IMR-90 (cell line): ENCODE data around the gene ABCF1. TPM values are rescaled to one million over a fixed set of nuclear protein-coding genes. Genes with fewer than 3 reads are reported as not detected.

ENCODE experiments used
- ATAC-seq: fragments of 200-7000 bp; cut with Tn5 transposase; 2 replicates; pipeline ENCODE4 v1.9.1; 2020; ENCODE audit warnings: low read depth, mild to moderate bottlenecking, moderate library complexity
- BruUV-seq: library from RNA; stranded (reverse); fragments of 400-500 nt; replicated peaks from 2 replicates; lab custom pipeline; 2021; lab: Mats Ljungman, UMichigan
- CTCF ChIA-PET: fragments of 300-600 bp; formaldehyde crosslinking; extraction: SDS; loops from one replicate; lab custom pipeline; 2021; ENCODE audit warnings: antibody characterized with exemption; lab: Yijun Ruan, JAX
- POLR2A ChIA-PET: fragments of 300-600 bp; sonication (Branson Sonifier 250); formaldehyde crosslinking; loops from one replicate; lab custom pipeline; 2022; ENCODE audit warnings: antibody characterized with exemption; ENCODE audit not compliant: unreplicated experiment; lab: Charles Lee
- DNase-seq: peaks from one replicate; pipeline ENCODE4 v3.0.0; 2013
- H2AFZ ChIP-seq: replicated peaks from 2 replicates; pipeline ENCODE3; 2013; ENCODE audit warnings: low read length, mild to moderate bottlenecking; ENCODE audit not compliant: poor library complexity
- H2AK5ac ChIP-seq: 2 replicates; pipeline ENCODE4 v1.6.1; 2013; ENCODE audit warnings: low read depth, low read length, inconsistent platforms
- H2AK9ac ChIP-seq: replicated peaks from 2 replicates; pipeline ENCODE3; 2013; ENCODE audit warnings: mild to moderate bottlenecking, low read depth, low read length, moderate library complexity; ENCODE audit not compliant: poor library complexity
- H2BK120ac ChIP-seq: 2 replicates; pipeline ENCODE4 v1.6.1; 2013; ENCODE audit warnings: low read depth, low read length, inconsistent platforms
- H2BK15ac ChIP-seq: 3 replicates; pipeline ENCODE4 v1.6.1; 2013; ENCODE audit warnings: low read depth, low read length, inconsistent platforms
- H2BK20ac ChIP-seq: 2 replicates; pipeline ENCODE4 v1.6.1; 2013; ENCODE audit warnings: low read depth, mild to moderate bottlenecking, inconsistent platforms, low read length, moderate library complexity
- H2BK5ac ChIP-seq: 2 replicates; pipeline ENCODE4 v1.6.1; 2013; ENCODE audit warnings: mild to moderate bottlenecking, low read depth, low read length, inconsistent platforms; ENCODE audit not compliant: poor library complexity, severe bottlenecking
- H3K14ac ChIP-seq: replicated peaks from 2 replicates; pipeline ENCODE4 v1.6.1; 2013; ENCODE audit warnings: low read depth, low read length, inconsistent platforms
- H3K18ac ChIP-seq: 2 replicates; pipeline ENCODE4 v1.6.1; 2013; ENCODE audit warnings: low read depth, low read length, control low read depth
- H3K23ac ChIP-seq: 2 replicates; pipeline ENCODE4 v1.6.1; 2013; ENCODE audit warnings: low read depth, low read length, inconsistent platforms
- H3K27ac ChIP-seq: 2 replicates; pipeline ENCODE4 v1.5.1; 2013; ENCODE audit warnings: mild to moderate bottlenecking, control low read depth, low read length; ENCODE audit not compliant: insufficient read depth
- H3K27me3 ChIP-seq: 2 replicates; pipeline ENCODE4 v1.6.1; 2013; ENCODE audit warnings: low read length; ENCODE audit not compliant: control insufficient read depth, insufficient read depth
- H3K36me3 ChIP-seq: 2 replicates; pipeline ENCODE4 v1.6.1; 2013; ENCODE audit warnings: low read length, mixed read lengths; ENCODE audit not compliant: control insufficient read depth, insufficient read depth
- H3K4ac ChIP-seq: 2 replicates; pipeline ENCODE4 v1.6.1; 2013; ENCODE audit warnings: low read depth, low read length, inconsistent platforms
- H3K4me1 ChIP-seq: 2 replicates; pipeline ENCODE4 v1.6.1; 2013; ENCODE audit warnings: low read length, mixed read lengths; ENCODE audit not compliant: control insufficient read depth, insufficient read depth
- H3K4me2 ChIP-seq: 2 replicates; pipeline ENCODE4 v1.6.1; 2013; ENCODE audit warnings: low read depth, mild to moderate bottlenecking, control low read depth, low read length, moderate library complexity
- H3K4me3 ChIP-seq: 2 replicates; pipeline ENCODE4 v1.5.1; 2013; ENCODE audit warnings: low read depth, mild to moderate bottlenecking, control low read depth, low read length, moderate library complexity; ENCODE audit not compliant: insufficient read depth
- H3K56ac ChIP-seq: 2 replicates; pipeline ENCODE4 v1.6.1; 2013; ENCODE audit warnings: low read length, inconsistent platforms; ENCODE audit not compliant: insufficient read depth; ENCODE audit errors: extremely low read depth
- H3K79me1 ChIP-seq, 2 experiments: 2 replicates each; pipeline ENCODE4 v1.6.1; 2013; ENCODE audit warnings: low read length in 2 of 2, inconsistent platforms in 1 of 2, low read depth in 1 of 2
- H3K9ac ChIP-seq: 2 replicates; pipeline ENCODE4 v1.6.1; 2013; ENCODE audit warnings: low read depth, low read length, control low read depth
- H3K9me1 ChIP-seq: 2 replicates; pipeline ENCODE4 v1.6.1; 2013; ENCODE audit warnings: low read length, inconsistent platforms; ENCODE audit not compliant: insufficient read depth
- H3K9me3 ChIP-seq: 2 replicates; pipeline ENCODE4 v1.6.1; 2013; ENCODE audit warnings: low read length; ENCODE audit not compliant: control insufficient read depth, insufficient read depth
- H4K20me1 ChIP-seq: 2 replicates; pipeline ENCODE4 v1.6.1; 2013; ENCODE audit warnings: low read length, inconsistent platforms; ENCODE audit not compliant: insufficient read depth
- H4K5ac ChIP-seq: 2 replicates; pipeline ENCODE4 v1.6.1; 2013; ENCODE audit warnings: mild to moderate bottlenecking, low read depth, low read length, control low read depth
- H4K8ac ChIP-seq, 2 experiments: 2 replicates each; pipeline ENCODE4 v1.6.1; 2013; ENCODE audit warnings: low read depth in 2 of 2, low read length in 2 of 2, control low read depth in 1 of 2, inconsistent platforms in 1 of 2
- H4K91ac ChIP-seq: 2 replicates; pipeline ENCODE4 v1.6.1; 2013; ENCODE audit warnings: low read depth, low read length, inconsistent platforms; ENCODE audit not compliant: insufficient read depth
- BHLHE40 ChIP-seq: fragments of 150-350 bp; IDR thresholded peaks from 2 replicates; pipeline ENCODE4 v1.6.1; 2016; ENCODE audit warnings: mild to moderate bottlenecking, low read depth, low read length
- CEBPB ChIP-seq: IDR thresholded peaks from 2 replicates; pipeline ENCODE4 v1.6.1; 2012; ENCODE audit warnings: low read depth, low read length, improper control_type of control experiment
- FOS ChIP-seq: fragments of 150-350 bp; IDR thresholded peaks from 2 replicates; pipeline ENCODE4 v1.6.1; 2016; ENCODE audit warnings: low read depth, low read length
- MAFK ChIP-seq: IDR thresholded peaks from 2 replicates; pipeline ENCODE4 v1.6.1; 2012; ENCODE audit warnings: low read depth, low read length, improper control_type of control experiment
- MAZ ChIP-seq: IDR thresholded peaks from 2 replicates; pipeline ENCODE4 v1.6.1; 2012; ENCODE audit warnings: low read depth, mild to moderate bottlenecking, low read length, improper control_type of control experiment, moderate library complexity, borderline replicate concordance
- NFE2L2 ChIP-seq: fragments of 150-350 bp; IDR thresholded peaks from 2 replicates; pipeline ENCODE4 v1.6.1; 2016; ENCODE audit warnings: low read depth, mild to moderate bottlenecking, low read length
- POLR2A ChIP-seq: IDR thresholded peaks from 2 replicates; pipeline ENCODE4 v1.6.1; 2012; ENCODE audit warnings: mild to moderate bottlenecking, low read depth, low read length
- RAD21 ChIP-seq: IDR thresholded peaks from 2 replicates; pipeline ENCODE4 v1.6.1; 2012; ENCODE audit warnings: low read length, improper control_type of control experiment
- RCOR1 ChIP-seq: IDR thresholded peaks from 2 replicates; pipeline ENCODE4 v1.6.1; 2012; ENCODE audit warnings: mild to moderate bottlenecking, low read length, improper control_type of control experiment; ENCODE audit not compliant: insufficient replicate concordance
- RFX5 ChIP-seq: IDR thresholded peaks from 2 replicates; pipeline ENCODE4 v1.8.0; 2012; ENCODE audit warnings: low read depth, mild to moderate bottlenecking, low read length, moderate library complexity
- SMC3 ChIP-seq: fragments of 150-350 bp; IDR thresholded peaks from 2 replicates; pipeline ENCODE4 v1.6.1; 2016; ENCODE audit warnings: low read depth, mild to moderate bottlenecking, antibody characterized with exemption, low read length, moderate library complexity
- USF2 ChIP-seq: fragments of 150-350 bp; IDR thresholded peaks from 2 replicates; pipeline ENCODE4 v1.6.1; 2017; ENCODE audit warnings: mild to moderate bottlenecking, antibody characterized with exemption, low read length, low read depth
- WGBS, 2 experiments: methylation state at CpG; one replicate each; pipeline versions ENCODE4 v1.1.5 to v1.1.7; 2013; ENCODE audit warnings: missing lambda C conversion rate in 2 of 2; ENCODE audit not compliant: insufficient read length in 1 of 2; ENCODE audit errors: extremely low coverage in 2 of 2; 5-methylcytosine and 5-hydroxymethylcytosine counted together
- dilution Hi-C: fragments of 300-500 bp; cut with HindIII; formaldehyde crosslinking; loops from one replicate; pipeline ENCODE4 v1.14.3; 2018; ENCODE audit warnings: low sequenced_read_pairs; ENCODE audit not compliant: unreplicated experiment
- in situ Hi-C: fragments of 300-500 bp; cut with MboI; formaldehyde crosslinking; loops from 3 replicates; pipeline ENCODE4 v1.14.3; 2019; ENCODE audit warnings: low sequenced_read_pairs, inconsistent platforms, mixed read lengths
- intact Hi-C: fragments of 100-400 bp; cut with micrococcal nuclease; formaldehyde crosslinking; loops from 2 replicates; pipeline ENCODE4 v1.10.0; 2022
- polyA plus RNA-seq, 3 experiments: library from polyadenylated mRNA; depleted of rRNA; stranded (reverse); fragments of >200 nt; gene quantifications; 2 replicates each; pipeline ENCODE4 v1.2.3, GENCODE V29; 2012; ENCODE audit warnings: low replicate concordance in 1 of 3
- total RNA-seq: library from RNA; depleted of rRNA; stranded (reverse); fragments of >200 nt; gene quantifications from 2 replicates; pipeline ENCODE4 v1.2.3, GENCODE V29; 2012
- TF ChIP-seq, protein P1 (sequence below): conservative IDR thresholded peaks from 2 replicates; pipeline ENCODE4 v1.5.1; 2012; ENCODE audit warnings: mild to moderate bottlenecking, low read depth, low read length, improper control_type of control experiment
- TF ChIP-seq, protein P2 (sequence below): fragments of 150-350 bp; IDR thresholded peaks from 2 replicates; pipeline ENCODE4 v1.6.1; 2016; ENCODE audit warnings: low read depth, mild to moderate bottlenecking, low read length, moderate library complexity, borderline replicate concordance

The ABCF1 gene
- total and polyA plus RNA-seq, 2 of the 4 experiments (the other 2 are of a cell fraction): 39.1 to 48.6 TPM

DNA sequence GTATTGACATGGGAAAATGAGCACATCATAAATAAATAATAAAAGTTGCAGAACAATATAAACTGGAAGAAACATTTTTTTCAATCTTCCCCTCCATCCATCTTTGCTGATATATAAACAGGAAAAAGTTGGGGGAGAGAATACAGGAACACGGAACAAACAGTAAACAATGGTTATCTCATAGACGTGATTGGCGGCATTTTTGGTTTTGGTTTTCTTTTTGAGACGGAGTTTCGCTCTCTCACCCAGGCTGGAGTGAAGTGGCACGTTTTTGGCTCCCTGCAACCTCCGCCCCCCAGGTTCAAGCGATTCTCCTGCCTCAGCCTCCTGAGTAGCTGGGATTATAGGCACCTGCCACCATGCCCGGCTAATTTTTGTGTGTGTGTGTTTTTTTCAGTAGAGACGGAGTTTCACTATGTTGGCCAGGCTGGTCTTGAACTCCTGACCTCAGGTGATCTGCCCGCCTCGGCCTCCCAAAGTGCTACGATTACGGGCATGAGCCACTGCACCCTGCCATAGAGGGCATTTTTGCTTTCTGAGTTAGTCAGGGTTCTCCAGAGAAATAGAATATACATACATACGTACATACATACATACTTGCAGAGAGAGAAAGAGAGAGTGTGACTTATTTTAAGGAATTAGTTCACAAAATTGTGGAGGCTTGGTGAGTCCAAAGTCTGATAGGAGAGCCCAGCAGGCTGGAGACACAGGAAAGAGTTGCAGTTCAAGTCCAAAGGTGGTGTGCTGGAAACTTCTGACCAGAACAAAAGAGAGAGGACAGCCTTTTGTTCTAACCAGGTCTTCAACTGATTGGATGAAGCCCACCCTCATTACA lies 37.6 kb upstream of the ABCF1 start:
- Histone ChIP-seq H2AK9ac (no peak overlapping the region), H3K18ac (no peak overlapping the region), H2BK120ac (no peak overlapping the region), H2BK20ac (no peak overlapping the region), H3K36me3 (no peaks in the 10 kb centered on the region), H3K27me3 (no peaks in the 10 kb centered on the region), H2BK15ac (no peak overlapping the region), H3K9me3 (no peaks in the 10 kb centered on the region), H3K14ac (no peak overlapping the region), H3K79me1 (no peaks in the 10 kb centered on the region), H3K4ac (no peak overlapping the region), H4K5ac (no peak overlapping the region), H3K56ac (no peak overlapping the region), H3K4me1 (no peaks in the 10 kb centered on the region; the same call in 1 of the 2 replicates), H3K4me2 (no peak overlapping the region), H2BK5ac (no peak overlapping the region), H2AK5ac (no peak overlapping the region), H3K27ac (no peak overlapping the region), H4K20me1 (no peaks in the 10 kb centered on the region), H3K9me1 (peaks cover 5% of the 10 kb centered on the region), H3K4me3 (no peak overlapping the region), H4K91ac (no peak overlapping the region), H3K23ac (no peak overlapping the region; the same call in 1 of the 2 replicates), H2AFZ (no peak overlapping the region), H3K9ac (no peak overlapping the region), H4K8ac (no peak overlapping the region)
- no TSS peak for BruUV-seq
- intact Hi-C loops (no loop called here), dilution Hi-C loops (no loop called here), in situ Hi-C loops (no loop called here)
- no peak for DNase-seq
- ChIA-PET CTCF (interaction anchor here (1.1 to 1.7 kb wide), 3 partner anchors 42 to 52 kb away, joined by 3 to 33 read pairs (median 11); no protein-coding TSS in a partner anchor), POLR2A (no interaction called here)
- TF ChIP-seq MAFK: no peak
- no peak for TF ChIP-seq POLR2A
- no peak for TF ChIP-seq BHLHE40
- TF ChIP-seq RCOR1: no peak
- TF ChIP-seq CEBPB: no peak
- TF ChIP-seq, protein P1, sequence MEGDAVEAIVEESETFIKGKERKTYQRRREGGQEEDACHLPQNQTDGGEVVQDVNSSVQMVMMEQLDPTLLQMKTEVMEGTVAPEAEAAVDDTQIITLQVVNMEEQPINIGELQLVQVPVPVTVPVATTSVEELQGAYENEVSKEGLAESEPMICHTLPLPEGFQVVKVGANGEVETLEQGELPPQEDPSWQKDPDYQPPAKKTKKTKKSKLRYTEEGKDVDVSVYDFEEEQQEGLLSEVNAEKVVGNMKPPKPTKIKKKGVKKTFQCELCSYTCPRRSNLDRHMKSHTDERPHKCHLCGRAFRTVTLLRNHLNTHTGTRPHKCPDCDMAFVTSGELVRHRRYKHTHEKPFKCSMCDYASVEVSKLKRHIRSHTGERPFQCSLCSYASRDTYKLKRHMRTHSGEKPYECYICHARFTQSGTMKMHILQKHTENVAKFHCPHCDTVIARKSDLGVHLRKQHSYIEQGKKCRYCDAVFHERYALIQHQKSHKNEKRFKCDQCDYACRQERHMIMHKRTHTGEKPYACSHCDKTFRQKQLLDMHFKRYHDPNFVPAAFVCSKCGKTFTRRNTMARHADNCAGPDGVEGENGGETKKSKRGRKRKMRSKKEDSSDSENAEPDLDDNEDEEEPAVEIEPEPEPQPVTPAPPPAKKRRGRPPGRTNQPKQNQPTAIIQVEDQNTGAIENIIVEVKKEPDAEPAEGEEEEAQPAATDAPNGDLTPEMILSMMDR: no peak
- TF ChIP-seq, protein P2, sequence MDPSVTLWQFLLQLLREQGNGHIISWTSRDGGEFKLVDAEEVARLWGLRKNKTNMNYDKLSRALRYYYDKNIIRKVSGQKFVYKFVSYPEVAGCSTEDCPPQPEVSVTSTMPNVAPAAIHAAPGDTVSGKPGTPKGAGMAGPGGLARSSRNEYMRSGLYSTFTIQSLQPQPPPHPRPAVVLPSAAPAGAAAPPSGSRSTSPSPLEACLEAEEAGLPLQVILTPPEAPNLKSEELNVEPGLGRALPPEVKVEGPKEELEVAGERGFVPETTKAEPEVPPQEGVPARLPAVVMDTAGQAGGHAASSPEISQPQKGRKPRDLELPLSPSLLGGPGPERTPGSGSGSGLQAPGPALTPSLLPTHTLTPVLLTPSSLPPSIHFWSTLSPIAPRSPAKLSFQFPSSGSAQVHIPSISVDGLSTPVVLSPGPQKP: no peak
- TF ChIP-seq USF2: no peak
- no peak for TF ChIP-seq RFX5
- no peak for TF ChIP-seq SMC3
- TF ChIP-seq FOS: no peak
- no peak for TF ChIP-seq NFE2L2
- TF ChIP-seq MAZ: no peak
- TF ChIP-seq RAD21: no peak
- ATAC-seq: no peak
- 100% methylated on average over 1 of the region's 15 CpGs; no CpG with 5 or more reads in 1 of the 2 experiments for WGBS, 2 experiments
